Natural killer cell (primary cell): ENCODE measurements around the gene CREBRF. TPM values are rescaled to one million over a fixed set of nuclear protein-coding genes. Genes with fewer than 3 reads are reported as not detected.

Experiments used
- ATAC-seq, 3 donors: fragments of 150-1000 bp in 2 of 3; fragments of 200-7000 bp in 1 of 3; cut with Tn5 transposase; 1 replicate in 1 of 3; 2 replicates in 2 of 3; pipeline ENCODE4 v1.10.0; 2021; ENCODE audit warnings: mild to moderate bottlenecking in 2 of 3, moderate library complexity in 2 of 3
- DNase-seq, 2 donors: peaks; one replicate each; pipeline versions ENCODE4 v3.0.0 to v3.0.0-alpha.2; 2013 to 2021; ENCODE audit warnings: mixed read lengths in 1 of 2
- H3K27ac ChIP-seq: one replicate; pipeline ENCODE4 v1.5.1; 2013; ENCODE audit warnings: mild to moderate bottlenecking, low read length
- H3K27me3 ChIP-seq: one replicate; pipeline ENCODE4 v1.6.1; 2013; ENCODE audit warnings: low read length; ENCODE audit not compliant: control insufficient read depth, insufficient read depth
- H3K36me3 ChIP-seq: one replicate; pipeline ENCODE4 v1.6.1; 2013; ENCODE audit warnings: low read length; ENCODE audit not compliant: control insufficient read depth, insufficient read depth
- H3K4me1 ChIP-seq: one replicate; pipeline ENCODE4 v1.6.1; 2013; ENCODE audit warnings: low read length; ENCODE audit not compliant: control insufficient read depth, insufficient read depth
- H3K4me3 ChIP-seq: one replicate; pipeline ENCODE4 v1.5.1; 2013; ENCODE audit warnings: low read length
- H3K9me3 ChIP-seq: one replicate; pipeline ENCODE4 v1.6.1; 2013; ENCODE audit warnings: low read length; ENCODE audit not compliant: control insufficient read depth, insufficient read depth
- H3K27ac Mint-ChIP-seq, 2 donors: one replicate each; pipeline ENCODE4 v1.8.0; 2022; ENCODE audit warnings: mild to moderate bottlenecking in 2 of 2, mixed read lengths in 2 of 2, moderate library complexity in 1 of 2
- H3K27me3 Mint-ChIP-seq, 2 donors: one replicate each; pipeline ENCODE4 v1.8.0; 2022; ENCODE audit warnings: low read depth in 2 of 2, mixed read lengths in 2 of 2
- H3K36me3 Mint-ChIP-seq: one replicate; pipeline ENCODE4 v1.8.0; 2022; ENCODE audit warnings: mixed read lengths
- H3K4me1 Mint-ChIP-seq, 2 donors: one replicate each; pipeline ENCODE4 v1.8.0; 2022; ENCODE audit warnings: mixed read lengths in 2 of 2
- H3K4me3 Mint-ChIP-seq: one replicate; pipeline ENCODE4 v1.8.0; 2022; ENCODE audit warnings: mild to moderate bottlenecking, moderate library complexity, mixed read lengths
- H3K9me3 Mint-ChIP-seq, 2 donors: one replicate each; pipeline ENCODE4 v1.8.0; 2022; ENCODE audit warnings: mixed read lengths in 2 of 2
- CTCF ChIP-seq: fragments of 200-600 bp; IDR thresholded peaks from one replicate; pipeline ENCODE4 v1.8.0; 2022; ENCODE audit warnings: antibody characterized with exemption
- WGBS: methylation state at CpG from one replicate; pipeline ENCODE4 v1.1.7; 2013; ENCODE audit warnings: missing lambda C conversion rate; ENCODE audit not compliant: insufficient coverage; 5-methylcytosine and 5-hydroxymethylcytosine counted together
- intact Hi-C: fragments of 100-400 bp; cut with micrococcal nuclease; formaldehyde crosslinking; loops from one replicate; pipeline ENCODE4 v1.14.2; 2022
- total RNA-seq, 4 donors: library from RNA; stranded (reverse); fragments of 120-200 nt in 1 of 4; gene quantifications; one replicate each; pipeline versions ENCODE4 v1.2.3 to v1.2.4, GENCODE V29; 2013 to 2022

Gene CREBRF
- total RNA-seq, 3 donors from 2014 or later (not counting 1 experiment from before 2014, with no cell fraction given): 118 to 127 (median 121) TPM

GRCh38 chr5:173035904-173036707, 20.0 kb upstream of the CREBRF start:
- H3K4me3 Mint-ChIP-seq: no peak overlapping the region
- Histone ChIP-seq H3K27me3 (no peaks in the 10 kb centered on the region), H3K4me3 (no peak overlapping the region), H3K4me1 (peaks cover 11% of the 10 kb centered on the region), H3K9me3 (no peaks in the 10 kb centered on the region), H3K27ac (peak overlapping the region; percentile 59), H3K36me3 (peaks cover 4% of the 10 kb centered on the region)
- H3K27ac Mint-ChIP-seq: peak overlapping the region; percentile 49 to 85
- peak in 1 of 2 donors; percentile 39 for DNase-seq
- H3K27me3 Mint-ChIP-seq: no peaks in the 10 kb centered on the region
- no peaks in the 10 kb centered on the region for H3K9me3 Mint-ChIP-seq
- TF ChIP-seq CTCF: no peak
- no peak for ATAC-seq
- H3K36me3 Mint-ChIP-seq: peaks cover 10% of the 10 kb centered on the region
- intact Hi-C loops: no loop called here
- WGBS: 67% methylated on average over 20 of the region's 24 CpGs
- peaks cover 22 to 34% of the 10 kb centered on the region in 2 donors for H3K4me1 Mint-ChIP-seq

- ATAC-seq: peak in 1 of 3 donors; percentile 30
- Histone ChIP-seq H3K36me3 (peaks cover 4% of the 10 kb centered on the region), H3K27me3 (no peaks in the 10 kb centered on the region), H3K4me3 (no peak overlapping the region), H3K9me3 (no peaks in the 10 kb centered on the region), H3K4me1 (peaks cover 11% of the 10 kb centered on the region), H3K27ac (no peak overlapping the region)
- WGBS: 93% methylated on average over 3 of the region's 3 CpGs
- TF ChIP-seq CTCF: no peak
- Mint-ChIP-seq H3K27me3 (no peaks in the 10 kb centered on the region), H3K4me1 (peaks cover 20 to 32% of the 10 kb centered on the region in 2 donors), H3K4me3 (no peak overlapping the region), H3K9me3 (no peaks in the 10 kb centered on the region), H3K36me3 (peaks cover 9% of the 10 kb centered on the region), H3K27ac (peak overlapping the region; percentile 26 to 47)
- no peak for DNase-seq
- intact Hi-C loops: no loop called here
Measured at GRCh38 chr5:173039188-173039587, 17.0 kb upstream of the CREBRF start.

- peak overlapping the region; percentile 26 to 47 for H3K27ac Mint-ChIP-seq
- TF ChIP-seq CTCF: no peak
Measured at GRCh38 chr5:173039964-173040363, 16.2 kb upstream of the CREBRF start.

More at GRCh38 chr5:173039964-173040363, 16.2 kb upstream of the CREBRF start:
- H3K9me3 ChIP-seq: no peaks in the 10 kb centered on the region
- H3K4me3 ChIP-seq: no peak overlapping the region
- intact Hi-C loops: no loop called here
- Mint-ChIP-seq H3K4me3 (no peak overlapping the region), H3K36me3 (peaks cover 1% of the 10 kb centered on the region), H3K27me3 (no peaks in the 10 kb centered on the region), H3K9me3 (no peaks in the 10 kb centered on the region), H3K4me1 (peaks cover 12 to 24% of the 10 kb centered on the region in 2 donors)
- no peaks in the 10 kb centered on the region for H3K27me3 ChIP-seq
- H3K4me1 ChIP-seq: peaks cover 11% of the 10 kb centered on the region
- no peak for ATAC-seq
- H3K27ac ChIP-seq: no peak overlapping the region
- H3K36me3 ChIP-seq: peaks cover 4% of the 10 kb centered on the region
- DNase-seq: no peak
- 96% methylated on average over 5 of the region's 5 CpGs for WGBS
